Peyer's patch (tissue), 4 donors: ENCODE data around the gene ZBTB20. TPM values are rescaled to one million over a fixed set of nuclear protein-coding genes. Genes with fewer than 3 reads are reported as not detected.
A peak's percentile ranks its signal among the peaks of the same experiment; 100 is the strongest.
"Not testable (repeated sequence)": the region's sequence is repeated elsewhere in the genome, so short reads cannot be mapped to it uniquely, and the experiment has no call there.

Experiments used
- DNase-seq, 3 donors: peaks; one replicate each; pipeline ENCODE4 v3.0.0-alpha.2; 2017 to 2019
- H3K27ac ChIP-seq, 4 donors: fragments of 200-600 bp; sonication (generic); one replicate each; pipeline ENCODE4 v1.5.1; 2016 to 2019
- H3K27me3 ChIP-seq, 2 donors: fragments of 200-600 bp; sonication (generic); one replicate each; pipeline ENCODE4 v1.5.1; 2019
- H3K36me3 ChIP-seq, 3 donors: fragments of 200-600 bp; sonication (generic); one replicate each; pipeline ENCODE4 v1.5.1; 2016 to 2019
- H3K4me1 ChIP-seq, 4 donors: fragments of 200-600 bp; sonication (generic); one replicate each; pipeline ENCODE4 v1.5.1; 2016 to 2019
- H3K4me3 ChIP-seq, 4 donors: fragments of 200-600 bp; sonication (generic); 1 replicate in 3 of 4; 2 replicates in 1 of 4; pipeline ENCODE4 v1.5.1; 2016 to 2019; ENCODE audit warnings: mild to moderate bottlenecking in 1 of 4
- H3K9me3 ChIP-seq, 4 donors: fragments of 200-600 bp; sonication (generic); one replicate each; pipeline ENCODE4 v1.5.1; 2016 to 2019; ENCODE audit warnings: mild to moderate bottlenecking in 1 of 4
- CTCF ChIP-seq, 6 experiments: fragments of 450-650 bp in 4 of 6; fragments of 200-600 bp in 2 of 6; sonication (generic) in 1 of 6; IDR thresholded peaks; one replicate each; pipeline ENCODE4 v1.5.1; 2017 to 2019; ENCODE audit warnings: antibody characterized with exemption in 6 of 6, mild to moderate bottlenecking in 3 of 6, moderate library complexity in 1 of 6
- POLR2A ChIP-seq, 2 donors: fragments of 450-650 bp; IDR thresholded peaks; one replicate each; pipeline ENCODE4 v1.5.1; 2017; ENCODE audit warnings: antibody characterized with exemption in 2 of 2, mild to moderate bottlenecking in 2 of 2, moderate library complexity in 2 of 2
- total RNA-seq, 4 donors: library from RNA; depleted of rRNA; stranded (reverse); fragments of >200 nt; gene quantifications; one replicate each; pipeline ENCODE4 v1.1.0, GENCODE V29; 2016

ZBTB20 gene
- total RNA-seq, 4 donors from 2014 or later = 19.6 to 135 (median 57.2) TPM

- H3K4me3 ChIP-seq = no peak overlapping the region
- no peaks in the 10 kb centered on the region for H3K36me3 ChIP-seq
- TF ChIP-seq POLR2A (IDR thresholded peaks at IDR 0.05) (no peak), CTCF (IDR thresholded peaks at IDR 0.05) (no peak)
- H3K27ac ChIP-seq = no peak overlapping the region
- no peaks in the 10 kb centered on the region for H3K4me1 ChIP-seq
- H3K9me3 ChIP-seq = no peaks in the 10 kb centered on the region
- H3K27me3 ChIP-seq = no peaks in the 10 kb centered on the region
- no peak for DNase-seq
These were observed 36.3 kb downstream of the ZBTB20 start for GRCh38 chr3:115110830-115111229.

- H3K4me1 ChIP-seq, H3K36me3 ChIP-seq, H3K27ac ChIP-seq, DNase-seq, H3K9me3 ChIP-seq, H3K27me3 ChIP-seq, H3K4me3 ChIP-seq: not testable (repeated sequence)
These were observed 37.0 kb downstream of the ZBTB20 start for GRCh38 chr3:115110066-115110465.

GRCh38 chr3:115108614-115109013 is 38.5 kb downstream of the ZBTB20 start:
- H3K27me3 ChIP-seq = no peaks in the 10 kb centered on the region
- no peaks in the 10 kb centered on the region for H3K9me3 ChIP-seq
- no peaks in the 10 kb centered on the region for H3K4me1 ChIP-seq
- DNase-seq = no peak
- no peaks in the 10 kb centered on the region for H3K36me3 ChIP-seq
- no peak overlapping the region for H3K27ac ChIP-seq
- no peak overlapping the region for H3K4me3 ChIP-seq
- TF ChIP-seq CTCF (IDR thresholded peaks at IDR 0.05) = no peak
- TF ChIP-seq POLR2A (IDR thresholded peaks at IDR 0.05) = no peak

GRCh38 chr3:115102046-115102445 is 45.0 kb downstream of the ZBTB20 start:
- no peak for TF ChIP-seq CTCF (IDR thresholded peaks at IDR 0.05)
- no peak for TF ChIP-seq POLR2A (IDR thresholded peaks at IDR 0.05)

GRCh38 chr3:115100806-115101205 is 46.3 kb downstream of the ZBTB20 start:
- DNase-seq = no peak
- Histone ChIP-seq H3K27me3 (no peaks in the 10 kb centered on the region), H3K27ac (peak overlapping the region in 2 of 4 donors; percentile 62 to 68), H3K36me3 (no peaks in the 10 kb centered on the region), H3K4me3 (peak overlapping the region in 1 of 4 donors; percentile 46), H3K9me3 (no peaks in the 10 kb centered on the region), H3K4me1 (peaks cover 0 to 18% (median 0%) of the 10 kb centered on the region in 4 donors)
- TF ChIP-seq POLR2A (IDR thresholded peaks at IDR 0.05) (no peak), CTCF (IDR thresholded peaks at IDR 0.05) (no peak)

More at GRCh38 chr3:115102046-115102445, 45.0 kb downstream of the ZBTB20 start:
- no peaks in the 10 kb centered on the region for H3K36me3 ChIP-seq
- no peak overlapping the region for H3K27ac ChIP-seq
- H3K27me3 ChIP-seq = no peaks in the 10 kb centered on the region
- H3K9me3 ChIP-seq = no peaks in the 10 kb centered on the region
- DNase-seq = no peak
- peaks cover 0 to 18% (median 0%) of the 10 kb centered on the region in 4 donors for H3K4me1 ChIP-seq
- H3K4me3 ChIP-seq = no peak overlapping the region

GRCh38 chr3:115099986-115100571 is 47.0 kb downstream of the ZBTB20 start:
- Histone ChIP-seq H3K27me3 (no peaks in the 10 kb centered on the region), H3K4me1 (peaks cover 0 to 18% (median 0%) of the 10 kb centered on the region in 4 donors), H3K4me3 (peak overlapping the region; percentile 7 to 46 (median 30)), H3K36me3 (no peaks in the 10 kb centered on the region), H3K9me3 (no peaks in the 10 kb centered on the region), H3K27ac (peak overlapping the region; percentile 30 to 68 (median 52))
- peak in 1 of 2 donors; percentile 17 for TF ChIP-seq POLR2A (IDR thresholded peaks at IDR 0.05)
- TF ChIP-seq CTCF (IDR thresholded peaks at IDR 0.05) = peak in 2 of 6 experiments; percentile 7 to 22
- DNase-seq = no peak
